Activated CD4-positive, alpha-beta memory T cell treated with anti-CD3 and anti-CD28 coated beads, Interleukin-2, amount 10 ng/mL, durations not matched to agents 7 days and 5 days (primary cell): ENCODE data around the gene TMEM35B. TPM values are rescaled to one million over a fixed set of nuclear protein-coding genes. Genes with fewer than 3 reads are reported as not detected.
"Not testable (repeated sequence)": the region's sequence is repeated elsewhere in the genome, so short reads cannot be mapped to it uniquely, and the experiment has no call there.

Experiments
- CTCF ChIA-PET: fragments of 350-600 bp; sonication (Branson Sonifier 250); formaldehyde crosslinking; loops from one replicate; lab custom pipeline; 2021; ENCODE audit warnings: antibody characterized with exemption, inconsistent platforms; lab: Charles Lee
- POLR2A ChIA-PET: fragments of 350-600 bp; sonication (Branson Sonifier 250); formaldehyde crosslinking; loops from one replicate; lab custom pipeline; 2021; ENCODE audit warnings: antibody characterized with exemption; lab: Charles Lee
- DNase-seq: peaks from one replicate; pipeline ENCODE4 v3.0.0-alpha.2; 2020
- H3K27ac Mint-ChIP-seq: one replicate; pipeline ENCODE4 v1.8.0; 2021; ENCODE audit warnings: mild to moderate bottlenecking, mixed read lengths
- H3K27me3 Mint-ChIP-seq: one replicate; pipeline ENCODE4 v1.8.0; 2021; ENCODE audit warnings: mixed read lengths
- H3K36me3 Mint-ChIP-seq: one replicate; pipeline ENCODE4 v1.8.0; 2021; ENCODE audit warnings: low read depth, mixed read lengths
- H3K4me1 Mint-ChIP-seq: one replicate; pipeline ENCODE4 v1.8.0; 2021; ENCODE audit warnings: mixed read lengths
- H3K4me3 Mint-ChIP-seq: one replicate; pipeline ENCODE4 v1.8.0; 2021; ENCODE audit warnings: mild to moderate bottlenecking, mixed read lengths
- H3K9me3 Mint-ChIP-seq: one replicate; pipeline ENCODE4 v1.8.0; 2021; ENCODE audit warnings: mixed read lengths
- total RNA-seq, 2 experiments: library from RNA; stranded (reverse); gene quantifications; one replicate each; pipeline ENCODE4 v1.2.3, GENCODE V29; 2021

TMEM35B gene
- total RNA-seq, 2 experiments from 2014 or later: 38.7 to 42.4 TPM

GRCh38 chr1:34988147-34988546 lies 3.0 kb upstream of the TMEM35B start:
- Mint-ChIP-seq H3K4me1 (peaks cover 30% of the 10 kb centered on the region), H3K27ac (no peak overlapping the region), H3K36me3 (peaks cover 31% of the 10 kb centered on the region), H3K27me3 (no peaks in the 10 kb centered on the region), H3K9me3 (no peaks in the 10 kb centered on the region), H3K4me3 (no peak overlapping the region)
- CTCF ChIA-PET: no interaction called here
- no peak for DNase-seq
- POLR2A ChIA-PET: no interaction called here

- Mint-ChIP-seq H3K27ac (no peak overlapping the region), H3K4me3 (no peak overlapping the region), H3K4me1 (peaks cover 37% of the 10 kb centered on the region), H3K27me3 (no peaks in the 10 kb centered on the region), H3K9me3 (no peaks in the 10 kb centered on the region), H3K36me3 (peaks cover 36% of the 10 kb centered on the region)
- ChIA-PET POLR2A (interaction anchor here (1.3 to 3.2 kb wide), 3 partner anchors 92 to 127 kb away, joined by 3 to 34 read pairs (median 20); partner anchors contain the start of genes SMIM12 and ZMYM1), CTCF (no interaction called here)
- no peak for DNase-seq
Measured at GRCh38 chr1:34987018-34987417, 1.9 kb upstream of the TMEM35B start.

- ChIA-PET POLR2A (interaction anchor here (0.8 to 3.2 kb wide), 25 partner anchors 11 to 784 kb away, joined by 3 to 43 read pairs (median 5); partner anchors contain the start of genes CLSPN, DLGAP3, SFPQ and SMIM12), CTCF (interaction anchor here (1.0 to 3.0 kb wide), 9 partner anchors 12 to 214 kb away, joined by 3 to 19 read pairs (median 5); partner anchors contain the start of genes SMIM12, ZMYM1 and ZMYM6)
- not testable (repeated sequence) for DNase-seq, H3K9me3 Mint-ChIP-seq, H3K27me3 Mint-ChIP-seq
- Mint-ChIP-seq H3K27ac (peak overlapping the region; percentile 81), H3K4me1 (peaks cover 39% of the 10 kb centered on the region), H3K36me3 (peaks cover 38% of the 10 kb centered on the region), H3K4me3 (peak overlapping the region; percentile 94)
Measured at GRCh38 chr1:34985609-34985904, 410 bp upstream of the TMEM35B start.

- no peaks in the 10 kb centered on the region for H3K27me3 Mint-ChIP-seq
Measured at GRCh38 chr1:34984435-34984792, 733 bp downstream of the TMEM35B start.

GRCh38 chr1:34983700-34984355 lies 1.3 kb downstream of the TMEM35B start:
- Mint-ChIP-seq H3K4me1 (peaks cover 38% of the 10 kb centered on the region), H3K36me3 (peaks cover 30% of the 10 kb centered on the region), H3K4me3 (peak overlapping the region; percentile 94), H3K27ac (no peak overlapping the region), H3K27me3 (no peaks in the 10 kb centered on the region), H3K9me3 (no peaks in the 10 kb centered on the region)
- no peak for DNase-seq
- POLR2A ChIA-PET: interaction anchor here (0.9 to 3.2 kb wide), 14 partner anchors 9 to 573 kb away, joined by 3 to 43 read pairs (median 6); partner anchors contain the start of genes KIAA0319L, NCDN, SFPQ and SMIM12
- CTCF ChIA-PET: interaction anchor here (1.4 to 3.0 kb wide), 7 partner anchors 11 to 131 kb away, joined by 3 to 19 read pairs (median 7); partner anchors contain the start of genes SMIM12, ZMYM1 and ZMYM6

More at GRCh38 chr1:34984435-34984792, 733 bp downstream of the TMEM35B start:
- H3K27ac Mint-ChIP-seq: peak overlapping the region; percentile 80
- CTCF ChIA-PET: interaction anchor here (0.6 to 3.0 kb wide), 8 partner anchors 11 to 134 kb away, joined by 3 to 19 read pairs (median 6); partner anchors contain the start of genes SMIM12, ZMYM1 and ZMYM6
- DNase-seq: no peak
- peaks cover 33% of the 10 kb centered on the region for H3K36me3 Mint-ChIP-seq
- POLR2A ChIA-PET: interaction anchor here (0.9 to 3.2 kb wide), 22 partner anchors 10 to 785 kb away, joined by 3 to 43 read pairs (median 5); partner anchors contain the start of genes CLSPN, KIAA0319L, NCDN and SFPQ
- H3K4me1 Mint-ChIP-seq: peaks cover 39% of the 10 kb centered on the region
- peak overlapping the region; percentile 94 for H3K4me3 Mint-ChIP-seq
- H3K9me3 Mint-ChIP-seq: no peaks in the 10 kb centered on the region

- no peak overlapping the region for H3K27ac Mint-ChIP-seq
- H3K36me3 Mint-ChIP-seq: peaks cover 26% of the 10 kb centered on the region
- CTCF ChIA-PET: interaction anchor here (1.0 kb wide), 1 partner anchor 8 kb away, joined by 7 read pairs; no protein-coding TSS in a partner anchor
- POLR2A ChIA-PET: interaction anchor here (0.5 to 1.4 kb wide), 3 partner anchors 8 to 123 kb away, joined by 3 read pairs; partner anchors contain the start of gene SMIM12
- peaks cover 34% of the 10 kb centered on the region for H3K4me1 Mint-ChIP-seq
- H3K9me3 Mint-ChIP-seq: no peaks in the 10 kb centered on the region
- no peaks in the 10 kb centered on the region for H3K27me3 Mint-ChIP-seq
- peak overlapping the region; percentile 34 for H3K4me3 Mint-ChIP-seq
- DNase-seq: no peak
Measured at GRCh38 chr1:34982820-34983376, 2.2 kb downstream of the TMEM35B start.

GRCh38 chr1:34980715-34981114 lies 4.4 kb downstream of the TMEM35B start:
- peaks cover 29% of the 10 kb centered on the region for H3K36me3 Mint-ChIP-seq
- CTCF ChIA-PET: no interaction called here

GRCh38 chr1:34978921-34979320 lies 6.2 kb downstream of the TMEM35B start:
- CTCF ChIA-PET: interaction anchor here (1.1 kb wide), 1 partner anchor 127 kb away, joined by 3 read pairs; no protein-coding TSS in a partner anchor
- H3K4me1 Mint-ChIP-seq: peaks cover 17% of the 10 kb centered on the region
- peaks cover 30% of the 10 kb centered on the region for H3K36me3 Mint-ChIP-seq
- H3K4me3 Mint-ChIP-seq: no peak overlapping the region
- no peaks in the 10 kb centered on the region for H3K27me3 Mint-ChIP-seq
- H3K27ac Mint-ChIP-seq: no peak overlapping the region
- POLR2A ChIA-PET: no interaction called here
- DNase-seq: no peak
- no peaks in the 10 kb centered on the region for H3K9me3 Mint-ChIP-seq

More at GRCh38 chr1:34980715-34981114, 4.4 kb downstream of the TMEM35B start:
- H3K27me3 Mint-ChIP-seq: no peaks in the 10 kb centered on the region
- no peak overlapping the region for H3K4me3 Mint-ChIP-seq
- H3K4me1 Mint-ChIP-seq: peaks cover 23% of the 10 kb centered on the region
- no peak overlapping the region for H3K27ac Mint-ChIP-seq
- POLR2A ChIA-PET: no interaction called here
- DNase-seq: no peak
- no peaks in the 10 kb centered on the region for H3K9me3 Mint-ChIP-seq

- no peak for DNase-seq
- ChIA-PET CTCF (no interaction called here), POLR2A (no interaction called here)
- Mint-ChIP-seq H3K9me3 (no peaks in the 10 kb centered on the region), H3K4me1 (peaks cover 9% of the 10 kb centered on the region), H3K27ac (no peak overlapping the region), H3K36me3 (peaks cover 24% of the 10 kb centered on the region), H3K4me3 (no peak overlapping the region), H3K27me3 (no peaks in the 10 kb centered on the region)
Measured at GRCh38 chr1:34977858-34978257, 7.3 kb downstream of the TMEM35B start.

GRCh38 chr1:34977210-34977471 lies 8.0 kb downstream of the TMEM35B start:
- no peak for DNase-seq
- no peak overlapping the region for H3K27ac Mint-ChIP-seq
- ChIA-PET CTCF (no interaction called here), POLR2A (no interaction called here)
- H3K4me1 Mint-ChIP-seq: peaks cover 7% of the 10 kb centered on the region
- H3K36me3 Mint-ChIP-seq: peaks cover 23% of the 10 kb centered on the region
- H3K9me3 Mint-ChIP-seq: no peaks in the 10 kb centered on the region
- no peak overlapping the region for H3K4me3 Mint-ChIP-seq
- no peaks in the 10 kb centered on the region for H3K27me3 Mint-ChIP-seq

- H3K4me1 Mint-ChIP-seq: peaks cover 3% of the 10 kb centered on the region
- H3K9me3 Mint-ChIP-seq: no peaks in the 10 kb centered on the region
- POLR2A ChIA-PET: no interaction called here
- H3K36me3 Mint-ChIP-seq: peaks cover 17% of the 10 kb centered on the region
- H3K27ac Mint-ChIP-seq: no peak overlapping the region
- no peak overlapping the region for H3K4me3 Mint-ChIP-seq
- no peaks in the 10 kb centered on the region for H3K27me3 Mint-ChIP-seq
- DNase-seq: no peak
- CTCF ChIA-PET: no interaction called here
Measured at GRCh38 chr1:34976384-34977209, 8.6 kb downstream of the TMEM35B start.

GRCh38 chr1:34975771-34976170 lies 9.4 kb downstream of the TMEM35B start:
- Mint-ChIP-seq H3K27me3 (no peaks in the 10 kb centered on the region), H3K36me3 (peaks cover 16% of the 10 kb centered on the region), H3K4me3 (no peak overlapping the region), H3K4me1 (peaks cover 3% of the 10 kb centered on the region), H3K27ac (no peak overlapping the region), H3K9me3 (no peaks in the 10 kb centered on the region)
- CTCF ChIA-PET: no interaction called here
- POLR2A ChIA-PET: interaction anchor here (2.5 kb wide), 1 partner anchor 9 kb away, joined by 17 read pairs; the partner anchor contains the start of gene TMEM35B
- no peak for DNase-seq
